Type B pancreatic cell (in vitro differentiated cells): Measurements from ENCODE around the gene MAN2A1. TPM values are rescaled to one million over a fixed set of nuclear protein-coding genes. Genes with fewer than 3 reads are reported as not detected.

ENCODE experiments used
- DNase-seq: peaks from one replicate; pipeline ENCODE4 v3.0.0; 2021; ENCODE audit warnings: mixed read lengths; ENCODE audit not compliant: unreplicated experiment; ENCODE audit errors: extremely low spot score
- H3K27ac Mint-ChIP-seq: 2 replicates; pipeline ENCODE4 v1.8.0; 2021; ENCODE audit warnings: mild to moderate bottlenecking, mixed read lengths
- H3K27me3 Mint-ChIP-seq: 2 replicates; pipeline ENCODE4 v1.8.0; 2021; ENCODE audit warnings: mixed read lengths
- H3K36me3 Mint-ChIP-seq: 2 replicates; pipeline ENCODE4 v1.8.0; 2021; ENCODE audit warnings: mixed read lengths
- H3K4me1 Mint-ChIP-seq: one replicate; pipeline ENCODE4 v1.8.0; 2021; ENCODE audit warnings: mixed read lengths; ENCODE audit not compliant: unreplicated experiment
- H3K4me3 Mint-ChIP-seq: 2 replicates; pipeline ENCODE4 v1.8.0; 2021; ENCODE audit warnings: mild to moderate bottlenecking, mixed read lengths
- H3K9me3 Mint-ChIP-seq: 2 replicates; pipeline ENCODE4 v1.8.0; 2021; ENCODE audit warnings: mixed read lengths
- CTCF ChIP-seq: fragments of 200-600 bp; sonication (generic); conservative IDR thresholded peaks from 2 replicates; pipeline ENCODE4 v1.5.0; 2021; ENCODE audit warnings: antibody characterized with exemption, mild to moderate bottlenecking
- total RNA-seq: library from RNA; stranded (reverse); gene quantifications from 2 replicates; pipeline ENCODE4 v1.2.1, GENCODE V29; 2021; ENCODE audit warnings: low replicate concordance

Gene MAN2A1
- total RNA-seq, 1 donor from 2014 or later, result 47.9 TPM

- TF ChIP-seq CTCF, result no peak
These were observed 20.9 kb upstream of the MAN2A1 start for GRCh38 chr5:109668668-109669422.

GRCh38 chr5:109669991-109670706 lies 19.6 kb upstream of the MAN2A1 start:
- H3K36me3 Mint-ChIP-seq, result no peaks in the 10 kb centered on the region
- H3K9me3 Mint-ChIP-seq, result no peaks in the 10 kb centered on the region
- TF ChIP-seq CTCF, result no peak
- peaks cover 11% of the 10 kb centered on the region for H3K4me1 Mint-ChIP-seq
- H3K27ac Mint-ChIP-seq, result no peak overlapping the region
- no peak for DNase-seq
- no peaks in the 10 kb centered on the region for H3K27me3 Mint-ChIP-seq
- H3K4me3 Mint-ChIP-seq, result no peak overlapping the region

More at GRCh38 chr5:109668668-109669422, 20.9 kb upstream of the MAN2A1 start:
- H3K9me3 Mint-ChIP-seq, result no peaks in the 10 kb centered on the region
- H3K4me3 Mint-ChIP-seq, result no peak overlapping the region
- DNase-seq, result no peak
- no peaks in the 10 kb centered on the region for H3K36me3 Mint-ChIP-seq
- H3K27me3 Mint-ChIP-seq, result no peaks in the 10 kb centered on the region
- H3K4me1 Mint-ChIP-seq, result peaks cover 11% of the 10 kb centered on the region
- no peak overlapping the region for H3K27ac Mint-ChIP-seq

GRCh38 chr5:109671136-109671535 lies 18.6 kb upstream of the MAN2A1 start:
- H3K9me3 Mint-ChIP-seq, result no peaks in the 10 kb centered on the region
- peaks cover 11% of the 10 kb centered on the region for H3K4me1 Mint-ChIP-seq
- H3K4me3 Mint-ChIP-seq, result no peak overlapping the region
- no peak for DNase-seq
- H3K27ac Mint-ChIP-seq, result no peak overlapping the region
- TF ChIP-seq CTCF, result no peak
- no peaks in the 10 kb centered on the region for H3K27me3 Mint-ChIP-seq
- H3K36me3 Mint-ChIP-seq, result no peaks in the 10 kb centered on the region

GRCh38 chr5:109674596-109674995 lies 15.1 kb upstream of the MAN2A1 start:
- Mint-ChIP-seq H3K27me3 (no peaks in the 10 kb centered on the region), H3K27ac (no peak overlapping the region), H3K4me3 (no peak overlapping the region), H3K36me3 (no peaks in the 10 kb centered on the region), H3K4me1 (peaks cover 5% of the 10 kb centered on the region), H3K9me3 (no peaks in the 10 kb centered on the region)
- TF ChIP-seq CTCF, result no peak
- DNase-seq, result no peak

- H3K36me3 Mint-ChIP-seq, result no peaks in the 10 kb centered on the region
- H3K27ac Mint-ChIP-seq, result no peak overlapping the region
- H3K27me3 Mint-ChIP-seq, result no peaks in the 10 kb centered on the region
- no peaks in the 10 kb centered on the region for H3K4me1 Mint-ChIP-seq
- TF ChIP-seq CTCF, result no peak
- H3K4me3 Mint-ChIP-seq, result no peak overlapping the region
- no peaks in the 10 kb centered on the region for H3K9me3 Mint-ChIP-seq
- no peak for DNase-seq
These were observed 12.8 kb upstream of the MAN2A1 start for GRCh38 chr5:109676920-109677319.
